ENCODE measurements around the gene SREBF2.

Gene SREBF2

GRCh38 chr22:41908411-41909309 is 75.8 kb downstream of the SREBF2 start:
- DNase-seq (ENCODE audit: low spot score) = peak; percentile 39

- DNase-seq (ENCODE audit: low spot score) = peak; percentile 76
These were observed 76.6 kb downstream of the SREBF2 start for GRCh38 chr22:41909310-41910049.

- no peak for DNase-seq (ENCODE audit: low spot score)
These were observed 77.4 kb downstream of the SREBF2 start for GRCh38 chr22:41910050-41911000.

GRCh38 chr22:41911001-41911611 is 78.2 kb downstream of the SREBF2 start:
- no peak for DNase-seq (ENCODE audit: low spot score)

- no peak for DNase-seq (ENCODE audit: low spot score)
These were observed 79.6 kb downstream of the SREBF2 start for GRCh38 chr22:41912338-41913039.

GRCh38 chr22:41913040-41913719 is 80.3 kb downstream of the SREBF2 start:
- DNase-seq (ENCODE audit: low spot score) = no peak

- DNase-seq (ENCODE audit: low spot score) = no peak
These were observed 81.1 kb downstream of the SREBF2 start for GRCh38 chr22:41913842-41914534.

- no peak for DNase-seq (ENCODE audit: low spot score)
These were observed 81.7 kb downstream of the SREBF2 start for GRCh38 chr22:41914611-41915034.

- no peak for DNase-seq (ENCODE audit: low spot score)
These were observed 82.3 kb downstream of the SREBF2 start, which contains the start of gene SHISA8 for GRCh38 chr22:41915035-41915785. SHISA8 (minus strand) TSS chr22:41915074; CDS start chr22:41914667, 407 bp downstream.

GRCh38 chr22:41915786-41916493 is 83.0 kb downstream of the SREBF2 start:
- DNase-seq (ENCODE audit: low spot score) = no peak

- DNase-seq (ENCODE audit: low spot score) = no peak
These were observed 83.9 kb downstream of the SREBF2 start for GRCh38 chr22:41916745-41917358.

GRCh38 chr22:41917375-41917902 is 84.5 kb downstream of the SREBF2 start:
- no peak for DNase-seq (ENCODE audit: low spot score)

- DNase-seq (ENCODE audit: low spot score) = no peak
These were observed 85.2 kb downstream of the SREBF2 start for GRCh38 chr22:41917903-41918791.

GRCh38 chr22:41919357-41920224 is 86.7 kb downstream of the SREBF2 start:
- no peak for DNase-seq (ENCODE audit: low spot score)

- no peak for DNase-seq (ENCODE audit: low spot score)
These were observed 87.5 kb downstream of the SREBF2 start for GRCh38 chr22:41920271-41920976.
